ENCODE results near the gene TDRD10. TPM values are rescaled to one million over a fixed set of nuclear protein-coding genes. Genes with fewer than 3 reads are reported as not detected.

Gene TDRD10, protein sequence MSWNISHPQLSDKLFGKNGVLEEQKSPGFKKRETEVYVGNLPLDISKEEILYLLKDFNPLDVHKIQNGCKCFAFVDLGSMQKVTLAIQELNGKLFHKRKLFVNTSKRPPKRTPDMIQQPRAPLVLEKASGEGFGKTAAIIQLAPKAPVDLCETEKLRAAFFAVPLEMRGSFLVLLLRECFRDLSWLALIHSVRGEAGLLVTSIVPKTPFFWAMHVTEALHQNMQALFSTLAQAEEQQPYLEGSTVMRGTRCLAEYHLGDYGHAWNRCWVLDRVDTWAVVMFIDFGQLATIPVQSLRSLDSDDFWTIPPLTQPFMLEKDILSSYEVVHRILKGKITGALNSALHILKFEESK
- not detected in 5 replicates for total RNA-seq (2022; extraction: Qiagen RNA extraction; ENCODE audit: low read depth)

DNA sequence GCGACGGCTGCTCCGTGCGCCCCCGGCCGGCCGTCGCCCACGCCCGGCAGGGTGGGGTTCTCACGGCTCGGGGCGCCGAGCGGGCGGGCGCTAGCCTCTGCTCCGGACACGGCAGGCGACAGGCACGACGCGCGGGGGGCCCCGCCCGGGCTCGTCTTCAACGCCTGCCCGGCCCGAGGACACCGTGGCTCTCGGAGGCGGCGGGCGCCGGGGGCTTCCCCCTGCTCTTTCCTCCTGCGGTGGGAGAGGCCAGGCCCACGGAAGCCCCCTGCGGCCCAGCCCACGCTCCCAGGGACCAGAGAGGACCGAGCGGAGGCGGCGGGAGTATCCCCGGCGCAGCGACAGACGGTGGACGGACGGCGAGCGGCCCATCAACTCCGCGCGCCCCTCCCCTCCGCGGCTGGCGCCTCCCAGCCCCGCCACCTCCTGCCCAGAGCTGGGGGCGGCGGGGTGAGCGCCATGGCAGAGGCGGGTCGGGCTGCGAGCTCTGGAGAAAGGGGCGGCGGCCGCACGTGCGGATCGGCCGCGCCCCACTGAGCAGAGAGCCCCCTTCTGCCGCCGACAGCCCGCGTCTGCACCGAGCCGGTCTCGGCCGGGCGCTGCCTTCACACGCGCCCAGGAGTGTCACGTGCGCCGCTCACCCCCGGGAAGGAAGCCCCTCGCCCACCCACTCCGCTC is at the start of gene TDRD10, which contains the start of gene SHE:
TSS of gene TDRD10 (plus strand) at position 154 of the 678 bp plus-strand sequence. CDS start 4,685 bp downstream, outside the sequence.
TSS of gene SHE (minus strand) at position 347 of the 678 bp plus-strand sequence. CDS start 386 bp downstream, outside the sequence.

DNA sequence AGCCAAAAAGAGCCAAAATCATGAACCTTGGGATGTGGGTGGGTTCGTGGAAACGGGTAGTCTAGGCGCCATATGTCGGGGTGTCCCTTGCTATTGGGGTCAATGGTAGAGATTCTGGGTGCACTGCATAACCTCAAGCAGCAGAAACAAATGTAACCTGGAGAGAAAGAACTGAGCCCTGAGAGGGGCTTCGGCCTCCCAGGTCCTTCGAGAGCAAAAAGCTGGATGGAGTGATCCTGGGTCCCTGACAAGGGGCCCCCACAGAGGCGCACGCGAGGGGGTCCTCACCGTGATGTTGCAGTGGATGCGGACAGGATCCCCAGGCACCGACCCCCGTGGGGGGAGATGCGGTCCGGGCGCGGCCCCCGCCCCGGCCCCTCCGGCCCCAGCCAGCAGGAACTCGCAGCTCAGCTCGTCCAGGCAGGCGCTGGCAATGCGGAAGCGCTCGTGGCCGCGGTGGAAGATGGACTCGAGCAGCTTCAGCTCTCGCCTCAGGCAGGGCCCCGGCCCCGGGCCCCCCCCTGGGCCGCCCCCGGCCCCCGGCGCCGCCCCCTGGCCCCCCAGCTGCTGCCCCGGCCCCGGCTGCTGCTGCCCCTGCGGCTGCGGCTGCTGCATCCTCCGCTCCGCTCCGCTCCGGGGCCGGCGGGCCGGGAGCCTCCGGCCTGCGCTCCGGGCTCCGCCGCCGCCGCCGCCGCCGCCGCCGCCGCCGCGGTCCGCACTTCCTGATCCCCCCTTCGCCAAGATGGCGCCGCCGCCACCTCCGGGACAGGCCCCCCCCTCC is 56.1 kb downstream of the TDRD10 start, which contains the start of gene UBE2Q1:
TSS of gene UBE2Q1 (minus strand) at position 724 of the 781 bp plus-strand sequence. CDS start at position 615, 109 bp downstream.

DNA sequence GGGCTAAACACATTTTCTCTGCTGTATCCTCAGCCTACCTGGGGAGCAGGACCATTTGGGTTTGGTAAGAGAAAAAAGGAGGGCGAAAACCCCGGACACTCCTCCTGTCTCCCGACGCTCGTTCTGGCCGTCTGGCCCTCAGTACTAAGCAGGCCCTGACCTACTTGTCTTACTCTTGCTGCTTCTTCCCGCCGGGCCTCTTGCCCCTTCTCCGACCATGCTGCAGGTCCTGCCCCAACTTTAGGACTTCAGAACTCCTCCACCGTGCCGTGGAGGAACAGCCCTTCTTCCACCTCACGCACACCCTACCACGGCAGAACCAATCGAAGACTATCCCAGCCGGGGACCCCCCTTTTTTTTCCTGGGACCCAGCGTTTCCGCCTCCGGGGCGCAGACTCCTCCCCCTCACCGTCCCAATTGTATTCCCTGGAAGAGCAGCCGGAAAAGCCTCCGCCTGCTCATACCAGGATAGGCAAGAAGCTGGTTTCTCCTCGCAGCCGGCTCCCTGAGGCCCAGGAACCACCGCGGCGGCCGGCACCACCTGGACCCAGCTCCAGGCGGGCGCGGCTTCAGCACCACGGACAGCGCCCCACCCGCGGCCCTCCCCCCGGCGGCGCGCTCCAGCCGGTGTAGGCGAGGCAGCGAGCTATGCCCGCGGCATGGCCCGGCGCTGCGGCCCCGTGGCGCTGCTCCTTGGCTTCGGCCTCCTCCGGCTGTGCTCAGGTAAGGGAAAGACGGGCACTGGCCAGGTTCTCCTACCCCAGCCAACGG is 65.6 kb downstream of the TDRD10 start, which contains the start of gene CHRNB2:
TSS of gene CHRNB2 (plus strand) at position 393 of the 771 bp plus-strand sequence. CDS start at position 660, 267 bp downstream.

Other genes with a start within 250 kb of the TDRD10 start
- 91.2 to 107 TPM (median 95.4 TPM) in 5 replicates for gene HAX1, start 229.6 kb upstream of the TDRD10 start, total RNA-seq (2022; extraction: Qiagen RNA extraction; ENCODE audit: low read depth)
- not detected in 5 replicates for gene AQP10, start 181.1 kb upstream of the TDRD10 start, total RNA-seq (2022; extraction: Qiagen RNA extraction; ENCODE audit: low read depth)
- 23.5 to 36.3 TPM (median 27.9 TPM) in 5 replicates for gene ATP8B2, start 176.7 kb upstream of the TDRD10 start, total RNA-seq (2022; extraction: Qiagen RNA extraction; ENCODE audit: low read depth)
- 12.2 to 15.7 TPM (median 13.1 TPM) in 5 replicates for gene IL6R, start 96.9 kb upstream of the TDRD10 start, total RNA-seq (2022; extraction: Qiagen RNA extraction; ENCODE audit: low read depth)
- 0.03 to 0.12 TPM (median 0.05 TPM) in 3 of 5 replicates, not detected in the others for gene SHE, start 193 bp downstream of the TDRD10 start, total RNA-seq (2022; extraction: Qiagen RNA extraction; ENCODE audit: low read depth)
- gene UBE2Q1, start 56.4 kb downstream of the TDRD10 start, total RNA-seq (2022; extraction: Qiagen RNA extraction; ENCODE audit: low read depth): 52.7 to 93.5 TPM (median 57.0 TPM) in 5 replicates
- 0.27 to 0.48 TPM (median 0.37 TPM) in 5 replicates for gene CHRNB2, start 65.6 kb downstream of the TDRD10 start, total RNA-seq (2022; extraction: Qiagen RNA extraction; ENCODE audit: low read depth)
- gene ADAR, start 106.0 kb downstream of the TDRD10 start, total RNA-seq (2022; extraction: Qiagen RNA extraction; ENCODE audit: low read depth): 66.7 to 78.3 TPM (median 77.1 TPM) in 5 replicates

Data from A549 treated with RU486 at 1 μM for 4 hours (cell line).